Fibroblast of upper back skin (primary cell): Measurements from ENCODE around the gene OR5M11.
"Not testable (repeated sequence)": the region's sequence is repeated elsewhere in the genome, so short reads cannot be mapped to it uniquely, and the experiment has no call there.

Source experiments
- DNase-seq: peaks from one replicate; pipeline ENCODE4 v3.0.0-alpha.2; 2013

The OR5M11 gene

GRCh38 chr11:56543157-56543556 is at the start of gene OR5M11:
Gene OR5M11, minus strand, starts transcription at chr11:56543257. Its CDS starts 0 bp downstream, at chr11:56543257.
- no peak for DNase-seq

DNA sequence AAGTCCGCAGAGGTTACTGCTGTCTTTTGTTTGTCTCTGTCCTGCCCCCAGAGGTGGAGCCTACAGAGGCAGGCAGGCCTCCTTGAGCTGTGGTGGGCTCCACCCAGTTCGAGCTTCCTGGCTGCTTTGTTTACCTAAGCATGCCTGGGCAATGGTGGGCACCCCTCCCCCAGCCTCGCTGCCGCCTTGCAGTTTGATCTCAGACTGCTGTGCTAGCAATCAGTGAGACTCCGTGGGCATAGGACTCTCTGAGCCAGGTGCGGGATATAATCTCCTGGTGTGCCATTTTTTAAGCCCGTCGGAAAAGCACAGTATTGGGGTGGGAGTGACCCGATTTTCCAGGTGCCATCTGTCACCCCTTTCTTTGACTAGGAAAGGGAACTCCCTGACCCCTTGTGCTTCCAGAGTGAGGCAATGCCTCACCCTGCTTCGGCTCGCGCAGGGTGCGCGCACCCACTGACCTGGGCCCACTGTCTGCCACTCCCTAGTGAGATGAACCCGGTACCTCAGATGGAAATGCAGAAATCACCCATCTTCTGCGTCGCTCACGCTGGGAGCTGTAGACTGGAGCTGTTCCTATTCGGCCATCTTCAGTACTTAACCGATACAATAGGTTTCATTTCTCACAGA is 49.1 kb upstream of the OR5M11 start:
- DNase-seq, result not testable (repeated sequence)

- no peak for DNase-seq
These were observed 34.6 kb upstream of the OR5M11 start, which contains the start of gene OR5M10 for GRCh38 chr11:56577621-56578020. Gene OR5M10, minus strand, starts transcription at chr11:56577721. Its CDS starts 0 bp downstream, at chr11:56577721.

GRCh38 chr11:56558574-56558973 is 15.5 kb upstream of the OR5M11 start:
- DNase-seq, result no peak

- DNase-seq, result not testable (repeated sequence)
These were observed 11.6 kb upstream of the OR5M11 start for GRCh38 chr11:56554691-56555090.

DNA sequence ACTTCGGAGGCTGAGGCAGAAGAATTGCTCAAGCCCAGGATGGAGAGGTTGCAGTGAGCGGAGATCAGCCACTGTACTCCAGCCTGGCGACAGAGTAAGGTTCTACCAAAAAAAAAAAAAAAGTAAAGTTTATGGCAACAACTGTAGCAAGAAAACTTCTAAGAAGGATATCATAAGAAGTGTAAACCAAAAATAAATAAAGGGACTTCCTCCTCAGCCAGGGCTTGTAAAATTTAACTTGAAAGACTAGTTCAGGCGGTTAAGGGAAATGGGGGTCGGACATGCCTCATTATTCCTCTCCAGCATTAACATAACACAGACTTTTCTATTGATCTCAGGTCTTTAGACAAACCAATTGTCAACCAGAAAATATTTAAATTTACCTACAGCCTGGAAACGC is 2.5 kb upstream of the OR5M11 start:
- DNase-seq, result no peak

GRCh38 chr11:56543739-56544138 is 682 bp upstream of the OR5M11 start:
- DNase-seq, result no peak

DNA sequence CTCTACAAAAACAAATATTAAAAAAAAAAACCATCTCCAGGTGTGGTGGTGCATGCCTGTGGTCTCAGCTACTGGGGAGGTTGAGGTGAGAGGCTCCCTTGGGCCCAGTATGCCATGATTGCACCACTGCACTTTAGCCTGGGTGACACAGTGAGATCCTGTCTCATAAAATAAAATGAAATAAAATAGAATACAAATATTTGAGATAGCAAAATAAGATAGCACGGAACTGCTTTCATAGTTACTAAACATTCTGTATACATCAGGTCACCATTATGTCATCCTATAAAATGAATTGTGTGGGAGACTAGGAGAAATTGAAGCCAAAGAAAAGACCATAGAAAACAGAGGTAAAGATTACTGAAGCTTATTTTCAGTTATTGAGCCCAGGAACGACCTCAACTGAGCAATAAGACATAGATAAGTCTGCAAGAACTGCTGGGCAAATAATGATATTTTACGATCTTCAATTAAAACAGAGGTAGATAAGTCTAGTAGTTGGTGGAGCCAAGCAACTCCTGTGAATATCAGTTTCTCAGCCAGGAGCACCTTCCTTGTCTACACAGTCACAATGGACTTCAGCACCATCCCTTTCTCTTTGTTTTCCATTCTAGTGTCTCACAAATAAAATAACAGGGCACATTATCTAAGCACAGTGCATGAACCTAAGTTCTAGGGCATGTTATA is 9.9 kb downstream of the OR5M11 start:
- DNase-seq, result no peak

- DNase-seq, result no peak
These were observed 11.2 kb downstream of the OR5M11 start for GRCh38 chr11:56531856-56532255.

GRCh38 chr11:56522008-56522407 is 21.0 kb downstream of the OR5M11 start:
- DNase-seq, result no peak

DNA sequence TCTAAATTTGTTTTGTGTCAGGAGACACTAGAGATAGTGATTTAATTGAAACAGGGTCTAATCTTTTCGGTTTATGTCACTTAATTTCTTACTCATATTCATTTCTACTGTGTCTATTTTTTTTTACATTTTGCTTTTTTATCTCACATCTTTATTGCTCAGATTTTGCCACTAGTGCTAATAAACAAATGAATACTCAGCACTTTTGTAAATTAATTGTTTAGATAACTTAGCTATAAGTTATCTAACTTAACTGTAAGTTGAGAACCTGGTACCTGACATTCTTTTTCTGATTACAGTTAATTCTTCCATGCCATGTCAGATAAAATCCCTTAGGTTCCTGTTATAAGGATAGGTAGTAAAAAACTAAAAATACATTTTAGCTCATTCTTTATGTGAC is 29.8 kb downstream of the OR5M11 start:
- DNase-seq, result no peak

- no peak for DNase-seq
These were observed 33.6 kb downstream of the OR5M11 start for GRCh38 chr11:56509439-56509838.

GRCh38 chr11:56497010-56497409 is 46.0 kb downstream of the OR5M11 start:
- DNase-seq, result no peak

GRCh38 chr11:56495117-56495516 is 47.9 kb downstream of the OR5M11 start:
- DNase-seq, result no peak
